OCI-LY3 (cell line): ENCODE data around the gene ITSN2.

Source experiments
- EZH2phosphoT487 ChIP-seq: fragments of 200-600 bp; shearing (Covaris generic); IDR thresholded peaks from 2 replicates; pipeline ENCODE4 v1.6.1; 2018; ENCODE audit warnings: antibody characterized with exemption, mixed run types, low read depth
- TF ChIP-seq, protein P1 (sequence below): fragments of 200-600, 300-600 bp; sonication (generic); IDR thresholded peaks from 2 replicates; pipeline ENCODE4 v1.5.1; 2014; ENCODE audit warnings: antibody characterized with exemption, low read length, low read depth

GRCh38 chr2:24315669-24316068, 44.7 kb downstream of the ITSN2 start:
- TF ChIP-seq, protein P1, sequence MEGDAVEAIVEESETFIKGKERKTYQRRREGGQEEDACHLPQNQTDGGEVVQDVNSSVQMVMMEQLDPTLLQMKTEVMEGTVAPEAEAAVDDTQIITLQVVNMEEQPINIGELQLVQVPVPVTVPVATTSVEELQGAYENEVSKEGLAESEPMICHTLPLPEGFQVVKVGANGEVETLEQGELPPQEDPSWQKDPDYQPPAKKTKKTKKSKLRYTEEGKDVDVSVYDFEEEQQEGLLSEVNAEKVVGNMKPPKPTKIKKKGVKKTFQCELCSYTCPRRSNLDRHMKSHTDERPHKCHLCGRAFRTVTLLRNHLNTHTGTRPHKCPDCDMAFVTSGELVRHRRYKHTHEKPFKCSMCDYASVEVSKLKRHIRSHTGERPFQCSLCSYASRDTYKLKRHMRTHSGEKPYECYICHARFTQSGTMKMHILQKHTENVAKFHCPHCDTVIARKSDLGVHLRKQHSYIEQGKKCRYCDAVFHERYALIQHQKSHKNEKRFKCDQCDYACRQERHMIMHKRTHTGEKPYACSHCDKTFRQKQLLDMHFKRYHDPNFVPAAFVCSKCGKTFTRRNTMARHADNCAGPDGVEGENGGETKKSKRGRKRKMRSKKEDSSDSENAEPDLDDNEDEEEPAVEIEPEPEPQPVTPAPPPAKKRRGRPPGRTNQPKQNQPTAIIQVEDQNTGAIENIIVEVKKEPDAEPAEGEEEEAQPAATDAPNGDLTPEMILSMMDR, result no peak
- no peak for TF ChIP-seq EZH2phosphoT487
